ENCODE measurements around the gene CNOT4. TPM values are rescaled to one million over a fixed set of nuclear protein-coding genes. Genes with fewer than 3 reads are reported as not detected.

Gene CNOT4
- total RNA-seq, 1 experiment from 2014 or later: 25.8 TPM

- H2AFZ ChIP-seq: no peak overlapping the region
- H3F3A ChIP-seq (ENCODE audit: insufficient read depth, low read depth): no peaks in the 10 kb centered on the region; the same call in 1 of the 2 replicates
- H3K79me2 ChIP-seq (ENCODE audit: low read depth): 0 out of 2 replicates have a peak, but pooled peaks cover 3% of the 10 kb centered on the region
- POLR2A ChIA-PET (ENCODE audit: unreplicated experiment): no interaction called here
- peaks cover 11% of the 10 kb centered on the region for H3K4me1 ChIP-seq (replicated peaks; ENCODE audit: insufficient read depth)
- H3K27me3 ChIP-seq (ENCODE audit: insufficient read depth, low read depth): no peaks in the 10 kb centered on the region
- no peak overlapping the region for H3K4me2 ChIP-seq
- no peaks in the 10 kb centered on the region for H3K9me3 ChIP-seq (ENCODE audit: insufficient read depth, low read depth)
- no peaks in the 10 kb centered on the region for H3K9me2 ChIP-seq (ENCODE audit: insufficient read depth)
- no peak for TF ChIP-seq CTCF (conservative IDR thresholded peaks at IDR 0.05)
- H3K27ac ChIP-seq: no peak overlapping the region
- CTCF ChIA-PET: no interaction called here
- 0 out of 2 replicates have a peak, but pooled peaks cover 6% of the 10 kb centered on the region for H3K36me3 ChIP-seq (ENCODE audit: low read depth)
- BruUV-seq (replicated peaks): no TSS peak
- peaks cover 6% of the 10 kb centered on the region; the same call in 1 of the 2 replicates for H4K20me1 ChIP-seq (ENCODE audit: insufficient read depth)
- DNase-seq: no peak
- intact Hi-C loops (cut with micrococcal nuclease; ENCODE audit: unreplicated experiment): no loop called here
- H3K4me3 ChIP-seq: no peak overlapping the region
Measured at GRCh38 chr7:135390829-135391228, 119.1 kb downstream of the CNOT4 start.

DNA sequence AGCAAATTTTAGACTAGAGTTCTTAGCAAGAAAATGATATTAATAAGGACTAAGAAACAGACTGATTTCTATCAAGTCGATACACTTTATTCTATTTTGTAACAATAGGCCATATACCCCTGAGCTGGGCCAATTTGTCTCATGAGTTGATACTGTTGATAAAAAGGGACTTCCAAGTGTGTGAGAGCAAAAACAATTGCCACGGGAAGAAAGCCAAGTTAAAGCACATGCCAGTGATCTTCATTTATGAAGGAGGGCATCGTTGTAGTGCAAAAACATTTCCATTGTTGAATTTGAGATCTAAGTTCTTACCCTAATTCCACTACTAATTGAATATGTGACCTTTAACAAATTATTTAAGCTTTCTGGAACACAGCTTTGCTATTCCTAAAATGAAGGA is 119.9 kb downstream of the CNOT4 start:
- POLR2A ChIA-PET (ENCODE audit: unreplicated experiment): no interaction called here
- no peaks in the 10 kb centered on the region for H3K9me3 ChIP-seq (ENCODE audit: insufficient read depth, low read depth)
- DNase-seq: no peak
- no peak overlapping the region for H3K4me3 ChIP-seq
- peaks cover 6% of the 10 kb centered on the region; the same call in 1 of the 2 replicates for H4K20me1 ChIP-seq (ENCODE audit: insufficient read depth)
- BruUV-seq (replicated peaks): no TSS peak
- H3K4me1 ChIP-seq (replicated peaks; ENCODE audit: insufficient read depth): peaks cover 11% of the 10 kb centered on the region
- 0 out of 2 replicates have a peak, but pooled peaks cover 3% of the 10 kb centered on the region for H3K79me2 ChIP-seq (ENCODE audit: low read depth)
- no peaks in the 10 kb centered on the region for H3K9me2 ChIP-seq (ENCODE audit: insufficient read depth)
- H3F3A ChIP-seq (ENCODE audit: insufficient read depth, low read depth): no peaks in the 10 kb centered on the region; the same call in 1 of the 2 replicates
- H3K27me3 ChIP-seq (ENCODE audit: insufficient read depth, low read depth): no peaks in the 10 kb centered on the region
- H3K4me2 ChIP-seq: no peak overlapping the region
- H2AFZ ChIP-seq: no peak overlapping the region
- H3K36me3 ChIP-seq (ENCODE audit: low read depth): 0 out of 2 replicates have a peak, but pooled peaks cover 6% of the 10 kb centered on the region
- no peak for TF ChIP-seq EZH2 (IDR thresholded peaks at IDR 0.05; ENCODE audit: low read depth)
- no peak for TF ChIP-seq CTCF (conservative IDR thresholded peaks at IDR 0.05)
- intact Hi-C loops (cut with micrococcal nuclease; ENCODE audit: unreplicated experiment): loop anchor here (5.0 kb wide), 1 partner anchor 32 kb away; no protein-coding TSS in a partner anchor
- CTCF ChIA-PET: no interaction called here
- H3K27ac ChIP-seq: no peak overlapping the region

DNA sequence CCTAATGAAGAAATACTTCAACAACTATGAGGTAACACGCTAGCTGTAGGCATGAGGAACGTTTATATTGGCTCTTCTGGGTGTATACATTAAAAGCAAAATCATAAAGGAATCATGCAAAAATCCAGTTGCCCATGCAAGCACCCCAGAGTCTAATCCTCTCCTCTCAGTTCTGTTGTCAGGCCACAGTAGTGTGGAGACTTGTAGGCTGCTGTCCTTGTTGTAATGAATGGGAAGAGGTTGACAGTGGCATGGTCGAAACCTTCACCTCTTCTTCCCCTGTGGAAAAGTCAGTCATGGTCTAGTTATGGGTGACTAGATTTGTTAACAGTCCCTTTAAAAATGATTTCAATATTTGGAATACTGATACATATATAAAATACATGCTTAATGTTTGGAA is 121.3 kb downstream of the CNOT4 start:
- Histone ChIP-seq H3K4me3 (no peak overlapping the region), H3F3A (ENCODE audit: insufficient read depth, low read depth) (no peaks in the 10 kb centered on the region; the same call in 1 of the 2 replicates), H2AFZ (no peak overlapping the region), H3K9me2 (ENCODE audit: insufficient read depth) (no peaks in the 10 kb centered on the region), H3K27ac (no peak overlapping the region), H3K9me3 (ENCODE audit: insufficient read depth, low read depth) (no peaks in the 10 kb centered on the region), H3K4me2 (no peak overlapping the region), H3K4me1 (replicated peaks; ENCODE audit: insufficient read depth) (peaks cover 11% of the 10 kb centered on the region), H4K20me1 (ENCODE audit: insufficient read depth) (peaks cover 6% of the 10 kb centered on the region; the same call in 1 of the 2 replicates), H3K79me2 (ENCODE audit: low read depth) (0 out of 2 replicates have a peak, but pooled peaks cover 3% of the 10 kb centered on the region), H3K27me3 (ENCODE audit: insufficient read depth, low read depth) (no peaks in the 10 kb centered on the region), H3K36me3 (ENCODE audit: low read depth) (0 out of 2 replicates have a peak, but pooled peaks cover 6% of the 10 kb centered on the region)
- no peak for TF ChIP-seq EZH2 (IDR thresholded peaks at IDR 0.05; ENCODE audit: low read depth)
- DNase-seq: no peak
- ChIA-PET POLR2A (ENCODE audit: unreplicated experiment) (no interaction called here), CTCF (no interaction called here)
- BruUV-seq (replicated peaks): no TSS peak
- intact Hi-C loops (cut with micrococcal nuclease; ENCODE audit: unreplicated experiment): loop anchor here (5.0 kb wide), 1 partner anchor 34 kb away; no protein-coding TSS in a partner anchor

Data from PC-9 (cell line).